NCI-H146 treated with DMSO at 0.1 percent for 48 hours (cell line): ENCODE data around the gene OR52E4.

Experiments used
- DNase-seq: peaks from one replicate; lab custom pipeline; 2025; ENCODE audit not compliant: unreplicated experiment; lab: John Stamatoyannopoulos, UW

Gene OR52E4

DNA sequence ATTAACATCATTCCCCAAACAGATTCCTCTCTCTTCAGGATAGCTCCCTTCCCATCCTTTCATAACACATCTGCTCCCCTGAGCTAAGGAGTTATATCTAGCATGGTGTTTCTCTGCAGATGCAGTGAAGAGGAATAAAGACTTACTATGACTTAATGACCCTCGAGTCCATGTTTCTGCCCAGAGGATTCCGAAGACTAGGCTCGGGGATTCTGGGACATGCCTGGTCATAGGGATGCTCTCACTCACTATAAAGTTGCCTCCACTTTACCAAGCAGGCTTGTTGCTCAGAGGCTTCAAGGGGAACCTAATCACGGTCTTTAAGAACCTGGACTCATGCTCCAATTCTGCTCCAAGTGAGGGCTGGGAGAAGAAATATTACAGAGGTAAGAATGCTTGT, at the start of gene OR52E4:
Gene OR52E4, plus strand, starts transcription at position 301 of the 400 bp plus-strand sequence. CDS start 3,664 bp downstream, outside the sequence.
- DNase-seq: no peak

DNA sequence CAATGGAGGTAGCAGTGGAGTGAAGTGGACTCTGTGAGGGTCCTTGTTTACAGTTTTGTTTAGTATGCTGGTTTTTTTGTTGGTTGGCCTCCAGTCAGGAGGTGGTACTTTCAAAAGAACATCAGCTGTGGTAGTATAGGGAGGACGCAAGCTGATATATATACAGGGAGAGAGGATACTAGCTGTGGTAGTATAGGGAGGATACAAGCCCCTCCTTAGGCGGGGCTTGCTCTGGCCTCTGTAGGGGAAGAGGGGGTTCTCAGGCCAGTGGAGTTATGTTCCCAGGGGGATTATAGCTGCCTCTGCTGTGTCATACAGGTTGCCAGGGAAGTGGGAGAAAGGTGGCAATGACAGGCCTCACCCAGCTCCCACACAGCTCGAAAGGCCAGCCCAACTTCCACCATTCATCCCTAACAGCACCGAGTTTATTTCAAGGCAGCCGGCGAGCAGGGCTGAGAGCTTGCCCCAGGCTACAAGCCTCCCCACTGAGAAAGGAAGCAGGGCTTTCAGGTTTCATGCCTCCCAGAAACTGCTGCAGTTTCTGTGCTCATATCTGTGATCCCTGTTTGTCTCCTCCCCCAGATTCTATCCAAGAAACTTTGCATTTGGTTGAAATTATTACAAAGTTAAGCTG, 49.1 kb upstream of the OR52E4 start:
- DNase-seq: no peak

DNA sequence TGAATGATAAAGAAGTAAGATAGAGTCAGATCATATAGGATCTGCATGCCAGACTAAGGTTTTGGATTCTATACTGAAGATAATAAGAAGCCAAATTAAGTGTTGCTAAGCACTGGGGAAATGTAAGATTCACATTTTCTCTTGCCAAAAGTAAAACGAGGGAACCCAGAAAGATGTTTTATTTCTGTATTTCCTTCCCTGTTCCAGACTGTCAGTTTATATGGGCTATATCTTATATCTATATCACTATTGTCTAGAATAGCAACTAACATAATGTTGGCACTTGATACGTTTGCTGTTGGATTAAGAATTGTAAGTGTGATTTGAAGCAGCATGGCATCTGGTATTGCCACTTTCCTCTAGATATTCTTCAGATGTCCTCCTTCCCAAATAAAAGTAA, 47.0 kb upstream of the OR52E4 start:
- no peak for DNase-seq

DNA sequence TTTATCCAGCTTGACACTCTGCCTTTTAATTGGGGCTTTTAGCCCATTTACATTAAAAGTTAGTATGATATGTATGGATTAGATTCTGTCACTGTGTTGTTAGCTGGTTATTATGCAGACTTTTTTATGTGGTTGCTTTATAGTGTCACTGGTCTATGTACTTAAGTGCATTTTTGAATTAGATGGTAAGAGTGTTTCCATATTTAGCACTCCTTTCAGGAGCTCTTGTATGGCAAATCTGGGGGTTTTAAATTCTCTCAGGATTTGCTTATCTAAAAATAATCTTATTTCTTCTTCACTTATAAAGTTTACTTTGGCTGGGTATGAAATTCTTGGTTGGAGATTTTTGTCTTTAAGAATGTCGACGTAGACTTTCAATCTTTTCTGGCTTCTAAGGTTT, 42.7 kb upstream of the OR52E4 start:
- no peak for DNase-seq

DNA sequence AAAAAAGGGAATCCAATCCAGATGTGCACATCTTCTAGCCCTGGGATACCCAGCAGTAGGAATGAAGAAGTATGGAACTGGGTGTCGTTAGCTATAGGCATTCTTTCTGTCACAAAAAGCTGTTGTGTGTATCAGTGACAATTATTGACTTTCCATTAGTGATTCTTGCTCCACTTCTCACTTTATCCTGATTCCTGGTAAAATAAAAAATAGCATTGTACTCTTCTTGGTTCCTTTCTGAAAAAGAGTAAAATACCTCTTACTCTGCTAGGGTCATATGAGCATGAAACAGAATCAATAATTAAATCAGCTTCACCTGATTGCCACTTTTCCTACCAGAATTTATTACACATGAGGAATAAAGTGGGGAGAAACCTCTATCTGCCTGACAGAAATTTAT, 38.6 kb upstream of the OR52E4 start, which contains the start of gene OR52E6:
Gene OR52E6, minus strand, starts transcription at position 101 of the 400 bp plus-strand sequence. Its CDS starts 0 bp downstream, at position 101.
- no peak for DNase-seq

DNA sequence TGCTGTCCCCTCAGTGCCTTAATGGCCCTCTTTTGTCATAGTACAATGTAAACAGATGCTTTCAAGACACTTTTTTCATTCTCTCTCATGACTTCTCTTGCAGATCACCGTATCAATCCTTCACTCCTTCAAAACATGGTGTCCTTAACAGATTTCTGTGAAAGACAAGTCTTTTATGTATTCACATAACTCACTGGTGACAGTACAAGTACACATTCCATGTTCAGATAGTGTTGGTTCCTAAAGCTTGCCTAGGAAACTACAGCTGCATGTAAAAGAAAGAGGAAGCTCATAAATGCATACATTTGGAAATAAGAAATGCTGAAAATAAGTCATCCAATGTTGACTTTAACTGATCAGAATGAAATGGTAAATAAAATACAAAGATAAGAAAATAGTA, 33.7 kb upstream of the OR52E4 start:
- DNase-seq: no peak

DNA sequence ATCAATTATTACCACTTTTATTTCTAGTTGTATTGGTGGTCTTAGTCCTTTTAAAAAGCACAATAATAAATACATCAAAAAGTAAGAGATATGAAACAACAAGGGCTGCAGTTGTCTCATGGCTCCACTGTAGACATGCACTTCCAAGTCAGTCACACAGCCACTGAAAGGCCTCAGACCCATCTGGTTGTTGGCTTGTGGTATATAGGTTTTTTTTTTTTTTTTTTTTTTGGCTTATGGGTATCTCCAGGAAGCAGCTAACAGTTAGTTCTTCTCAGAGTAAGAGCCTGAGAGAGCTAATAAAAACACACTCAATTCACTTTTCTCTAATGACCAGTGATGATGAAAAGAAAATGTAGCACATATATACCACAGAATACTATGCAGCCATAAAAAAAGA, 32.7 kb upstream of the OR52E4 start:
- no peak for DNase-seq

DNA sequence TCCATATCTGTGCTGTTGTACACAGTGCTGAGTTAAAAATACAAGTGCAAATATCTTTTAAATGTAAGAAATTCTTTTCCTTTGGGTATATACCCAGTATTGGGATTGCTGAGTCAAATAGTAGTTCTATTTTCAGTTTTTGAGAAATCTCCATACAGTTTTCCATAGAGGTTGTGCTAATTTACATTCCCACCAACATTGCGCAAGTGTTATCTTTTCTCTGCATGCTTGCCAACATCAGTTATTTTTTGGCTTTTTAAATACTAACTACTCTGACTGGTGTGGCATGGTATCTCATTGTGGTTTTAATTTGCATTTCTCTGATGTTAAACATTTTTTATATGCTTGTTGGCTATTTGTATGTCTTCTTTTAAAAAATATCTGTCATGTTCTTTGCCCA, 29.4 kb upstream of the OR52E4 start:
- DNase-seq: no peak

DNA sequence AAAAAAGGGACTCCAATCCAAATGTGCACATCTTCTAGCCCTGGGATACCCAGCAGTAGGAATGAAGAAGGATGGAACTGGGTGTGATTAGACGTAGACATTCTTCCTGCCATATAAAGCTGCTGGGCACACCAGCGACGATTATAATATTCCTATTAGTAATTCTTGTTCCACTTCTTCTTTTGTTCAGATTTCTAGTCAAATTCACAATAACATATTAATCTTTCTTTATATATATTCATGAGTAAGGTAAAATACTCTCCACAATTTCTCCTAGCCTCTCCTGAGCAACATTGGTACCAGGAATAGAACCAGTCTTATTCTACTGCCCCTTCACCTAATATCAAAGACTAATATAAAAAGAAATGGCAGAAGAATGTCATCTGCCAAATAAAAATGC, 22.8 kb upstream of the OR52E4 start, which contains the start of gene OR52E8:
Gene OR52E8, minus strand, starts transcription at position 101 of the 400 bp plus-strand sequence. Its CDS starts 0 bp downstream, at position 101.
- no peak for DNase-seq

DNA sequence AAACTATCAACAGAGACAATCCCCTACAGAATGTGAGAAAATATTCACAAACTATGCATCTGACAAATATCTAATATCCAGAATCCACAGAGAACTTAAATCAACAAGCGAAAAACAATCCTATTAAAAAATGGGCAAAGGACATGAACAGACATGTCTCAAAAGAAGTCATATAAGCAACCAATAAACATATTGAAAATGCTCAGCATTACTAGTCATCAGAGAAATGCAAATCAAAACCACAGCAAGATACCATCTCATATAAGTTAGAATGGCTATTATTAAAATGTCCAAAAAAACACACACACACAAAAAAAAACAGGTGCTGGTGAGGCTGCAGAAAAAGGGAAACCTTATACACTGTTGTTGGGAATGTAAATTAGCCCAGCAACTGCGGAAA, 14.6 kb upstream of the OR52E4 start:
- DNase-seq: no peak

DNA sequence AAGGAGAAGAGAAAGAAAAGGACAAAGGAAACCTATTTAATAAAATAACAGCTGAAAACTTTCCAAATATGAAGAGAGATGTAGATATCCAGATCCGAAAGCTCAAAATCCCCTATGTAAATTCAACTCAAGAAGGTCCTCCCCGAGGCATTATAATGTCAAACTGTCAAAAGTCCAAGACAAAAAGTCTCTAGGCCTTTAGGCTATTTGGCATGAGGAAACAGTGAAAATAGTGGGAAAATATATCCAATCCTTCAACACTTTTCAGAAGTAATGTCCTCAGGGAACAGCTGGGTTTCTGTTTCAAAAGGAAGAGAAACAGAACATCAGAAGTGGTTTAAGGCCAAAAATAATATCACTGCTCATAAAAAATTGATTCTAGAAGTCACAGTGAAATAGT, 1.9 kb upstream of the OR52E4 start:
- no peak for DNase-seq

DNA sequence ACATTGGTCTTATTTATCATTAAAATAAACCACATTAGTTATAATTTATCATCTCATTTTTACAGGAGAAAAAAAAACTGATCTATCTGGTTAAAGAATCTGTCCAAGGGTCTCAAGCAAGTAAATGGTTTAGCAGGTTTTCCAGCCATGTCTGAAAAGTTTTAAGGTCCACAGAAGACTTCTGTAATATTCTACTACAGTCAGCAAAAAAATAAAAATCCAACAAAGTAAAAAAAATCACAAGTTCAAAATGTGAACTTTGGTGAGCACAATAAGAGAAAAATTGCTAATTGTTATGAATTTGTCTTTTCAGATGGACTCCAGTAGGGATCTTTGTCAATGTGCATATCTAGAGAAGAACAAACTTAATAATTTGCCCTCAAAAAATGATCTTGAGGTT, 1.3 kb downstream of the OR52E4 start:
- DNase-seq: no peak

DNA sequence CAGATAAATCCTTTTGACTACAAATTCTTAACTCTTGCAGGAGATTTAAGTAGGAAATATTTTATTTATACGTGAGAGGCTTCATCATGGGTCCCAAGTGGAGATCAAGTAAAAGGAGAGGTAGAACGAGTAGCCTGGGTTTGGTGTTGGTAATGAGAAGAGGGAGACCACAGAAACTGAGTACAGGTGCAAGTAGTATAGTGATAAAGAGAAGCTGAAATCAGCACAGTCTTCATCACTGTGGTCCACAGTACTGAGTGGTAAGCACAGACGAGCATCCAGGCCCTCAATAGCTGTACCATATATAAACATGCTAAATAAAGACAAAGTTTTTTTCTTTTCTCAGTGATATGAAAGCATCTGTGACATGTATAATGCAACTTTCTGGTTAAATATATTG, 6.7 kb downstream of the OR52E4 start:
- DNase-seq: no peak

DNA sequence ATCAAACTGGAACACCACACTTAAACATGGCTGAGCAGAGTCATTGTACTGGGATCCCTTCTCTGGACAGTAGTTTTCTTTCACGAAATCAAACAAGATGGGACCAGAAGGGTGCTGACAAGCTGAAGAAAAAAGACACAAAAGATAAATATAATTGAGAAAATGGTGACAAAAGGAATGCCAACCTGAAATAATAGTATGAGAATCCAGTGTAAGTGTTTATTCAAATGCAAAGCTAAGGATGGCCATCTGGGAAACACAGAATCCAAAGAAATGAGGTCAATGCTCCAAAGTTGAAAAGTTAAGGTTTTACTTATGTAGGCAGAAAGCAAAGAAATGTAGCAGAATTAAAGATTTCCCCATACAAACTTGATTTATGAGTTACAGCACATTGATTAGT, 7.2 kb downstream of the OR52E4 start:
- DNase-seq: no peak

DNA sequence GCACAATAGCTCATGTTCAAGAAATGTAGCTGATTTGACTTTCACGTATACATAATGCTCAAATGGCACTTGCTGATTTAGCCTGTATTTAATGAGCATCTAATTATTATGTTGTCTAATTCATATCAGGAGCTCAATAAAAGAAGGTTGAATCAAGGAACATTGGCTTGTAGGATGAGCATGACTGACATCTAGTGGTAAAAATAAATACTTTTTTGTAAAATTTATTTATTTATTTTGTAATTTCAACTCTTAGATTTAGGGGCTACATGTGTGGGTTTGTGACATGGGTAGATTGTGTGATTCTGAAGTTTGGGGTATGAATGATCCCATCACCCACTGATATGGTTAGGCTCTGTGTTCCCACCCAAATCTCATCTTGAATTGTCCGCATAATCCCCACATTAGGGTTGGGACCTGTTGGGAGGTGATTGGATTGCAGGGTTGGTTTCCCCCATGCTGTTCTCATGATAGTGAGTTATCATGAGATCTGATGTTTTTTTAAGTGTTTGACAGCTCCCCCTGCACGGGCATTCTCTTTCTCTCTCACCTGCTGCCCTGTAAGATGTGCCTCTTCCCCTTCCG, 10.9 kb downstream of the OR52E4 start:
- no peak for DNase-seq

DNA sequence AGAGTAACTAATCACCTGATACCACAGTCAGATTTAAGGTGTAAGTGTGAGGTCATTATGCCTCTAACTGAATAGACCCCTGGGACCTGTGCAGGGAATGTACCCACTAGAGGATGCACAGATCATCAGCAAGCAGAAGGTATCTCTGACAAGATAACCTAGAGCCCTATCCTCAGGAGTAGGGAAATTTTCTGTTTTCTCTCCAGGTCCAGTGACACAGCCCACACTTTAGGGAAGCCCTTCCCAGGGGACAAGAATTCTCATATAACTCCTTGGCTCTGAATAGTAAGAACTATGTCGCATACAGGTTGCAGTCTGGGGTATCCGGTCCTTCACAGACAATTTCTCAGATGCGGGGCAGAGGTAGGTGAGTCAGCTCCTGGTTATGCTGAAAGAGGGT, 12.5 kb downstream of the OR52E4 start, which contains the start of gene OR52E5:
Gene OR52E5, plus strand, starts transcription at position 301 of the 400 bp plus-strand sequence. CDS start 7,569 bp downstream, outside the sequence.
- no peak for DNase-seq

DNA sequence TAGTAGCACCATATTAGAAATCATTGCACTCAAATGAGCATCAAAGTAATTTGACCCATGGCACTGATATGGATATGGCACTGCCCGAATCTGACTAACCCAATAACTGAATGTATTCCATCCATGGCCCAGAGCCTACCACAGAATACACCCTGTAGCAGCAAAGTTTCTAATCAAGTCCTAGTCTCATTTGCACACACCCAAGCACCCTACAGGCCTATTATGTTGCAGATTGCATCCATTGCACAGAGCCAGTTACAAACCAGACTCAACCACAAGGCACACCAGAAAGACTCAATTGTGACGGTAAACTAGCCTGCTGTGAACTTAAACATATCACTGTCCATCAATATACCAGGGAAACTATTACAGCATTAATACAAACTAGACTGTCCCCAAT, 19.1 kb downstream of the OR52E4 start:
- DNase-seq: no peak

DNA sequence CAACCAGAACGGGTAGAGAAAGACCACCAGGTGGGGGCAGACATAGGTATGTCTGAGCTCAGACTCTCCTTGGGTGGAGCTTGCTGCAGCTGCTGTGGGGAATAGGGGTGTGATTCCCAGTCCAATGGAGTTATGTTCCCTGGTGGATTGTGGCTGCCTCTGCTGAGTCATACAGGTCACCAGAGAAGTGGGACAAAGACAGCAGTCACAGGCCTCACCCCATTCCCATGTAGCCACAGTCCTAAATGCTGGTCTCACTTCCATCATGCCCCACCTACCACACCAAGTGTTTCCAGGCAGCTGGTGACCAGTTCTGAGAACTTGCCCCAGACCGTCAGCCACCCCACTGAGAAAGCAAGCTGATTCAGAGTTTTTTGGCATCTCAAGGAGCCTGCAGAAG, 30.1 kb downstream of the OR52E4 start:
- DNase-seq: no peak

DNA sequence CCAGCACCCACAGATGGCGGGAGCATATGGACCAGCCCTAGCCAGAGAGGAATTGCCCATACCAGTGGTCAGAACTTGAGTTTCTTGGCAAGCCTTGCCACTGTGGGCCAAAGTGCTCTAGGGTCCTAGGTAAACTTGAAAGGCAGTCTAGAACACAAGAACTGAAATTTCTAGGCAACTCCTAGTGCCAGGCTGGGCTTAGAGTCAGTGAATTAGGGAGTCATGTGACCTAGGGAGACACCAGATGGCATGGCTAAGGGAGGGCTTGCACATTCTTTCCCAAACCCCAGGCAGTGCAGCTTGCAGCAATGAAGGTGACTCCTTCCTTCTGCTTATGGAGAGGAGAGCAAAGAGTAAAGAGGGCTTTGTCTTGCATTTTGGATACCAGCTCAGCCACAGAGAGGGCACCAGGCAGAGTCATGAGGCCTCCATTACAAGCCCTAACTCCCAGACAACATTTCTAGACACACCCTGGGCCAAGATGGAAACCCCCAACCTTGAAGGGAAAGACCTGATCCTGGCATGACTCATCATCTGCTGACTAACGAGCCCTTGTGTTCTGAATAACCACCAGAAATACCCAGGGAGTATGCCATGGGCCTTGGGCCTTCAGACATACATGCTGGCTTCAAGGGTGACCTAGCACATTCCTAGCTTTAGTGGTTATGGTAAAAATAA, 42.5 kb downstream of the OR52E4 start:
- no peak for DNase-seq

DNA sequence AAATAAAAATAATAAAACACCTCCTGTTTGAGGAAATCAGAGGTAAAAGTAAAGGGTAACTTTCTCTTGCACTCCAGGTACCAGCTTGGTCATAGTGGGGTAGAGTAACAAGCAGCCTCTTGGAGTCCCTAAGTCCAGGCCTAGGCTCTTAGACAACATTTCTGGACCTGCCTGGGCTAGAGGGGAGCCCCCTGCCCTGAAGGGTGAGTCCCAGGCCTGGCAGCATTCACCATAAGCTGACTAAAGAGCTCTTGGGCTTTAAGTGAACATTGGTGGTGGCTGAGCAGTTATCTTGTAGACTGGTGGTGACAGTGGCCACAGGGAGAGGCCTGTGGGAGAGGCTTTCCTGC, 43.0 kb downstream of the OR52E4 start:
- DNase-seq: no peak

DNA sequence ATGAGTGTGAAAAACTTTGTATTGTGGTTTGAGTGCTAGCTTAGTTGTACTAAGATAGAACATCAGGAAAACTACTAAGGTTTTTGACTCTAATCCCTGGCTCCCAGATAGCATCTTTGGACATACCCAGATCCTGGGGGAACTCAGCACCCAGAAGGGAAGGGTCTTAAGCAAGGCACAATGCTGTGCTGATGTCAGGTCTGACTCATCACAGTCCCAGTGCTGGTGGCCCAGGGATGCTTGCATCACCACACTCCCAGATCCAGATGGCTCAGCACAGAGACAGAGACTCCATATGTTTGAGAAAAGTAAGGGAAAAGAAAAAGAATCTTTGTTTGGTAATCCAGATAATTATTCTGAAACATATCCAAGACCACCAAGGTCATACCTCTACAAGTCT, 43.4 kb downstream of the OR52E4 start:
- no peak for DNase-seq

DNA sequence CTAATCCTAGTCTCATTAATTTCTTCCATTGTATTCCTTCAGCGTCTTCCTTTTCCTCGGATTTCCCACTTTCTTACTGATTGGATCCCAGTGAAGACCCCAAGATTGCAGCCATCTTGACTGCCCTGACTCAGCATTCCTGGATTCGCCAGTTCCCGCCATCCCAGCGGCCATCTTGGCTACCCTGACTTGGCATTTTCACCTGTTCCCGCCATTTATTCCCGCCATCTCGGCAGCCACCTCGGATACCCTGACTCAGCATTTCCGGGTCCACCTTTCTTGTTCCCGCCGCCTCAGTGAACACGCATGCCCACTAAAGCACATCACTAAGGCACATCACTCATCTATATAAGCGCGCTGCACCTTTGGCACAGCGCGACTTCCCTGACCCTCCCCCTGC, 47.8 kb downstream of the OR52E4 start:
- DNase-seq: no peak
